Stomach (tissue), 9 donors: Measurements from ENCODE around the gene COPB1. TPM values are rescaled to one million over a fixed set of nuclear protein-coding genes. Genes with fewer than 3 reads are reported as not detected.
A peak's percentile ranks its signal among the peaks of the same experiment; 100 is the strongest.

ENCODE experiments used
- DNase-seq, 2 donors: peaks; one replicate each; pipeline versions ENCODE4 v3.0.0 to v3.0.0-alpha.2; 2013 to 2019
- H3K27ac ChIP-seq, 5 donors: fragments of 200-600 bp in 4 of 5; sonication (generic) in 4 of 5; one replicate each; pipeline ENCODE4 v1.5.1; 2013 to 2019; ENCODE audit warnings: mild to moderate bottlenecking in 1 of 5, moderate library complexity in 1 of 5
- H3K27me3 ChIP-seq, 3 donors: fragments of 200-600 bp; sonication (generic); one replicate each; pipeline ENCODE4 v1.5.1; 2017 to 2019; ENCODE audit warnings: mixed run types in 1 of 3
- H3K36me3 ChIP-seq, 4 donors: fragments of 200-600 bp; sonication (generic); 1 replicate in 3 of 4; 2 replicates in 1 of 4; pipeline ENCODE4 v1.5.1; 2016 to 2019
- H3K4me1 ChIP-seq, 4 donors: fragments of 200-600 bp; sonication (generic); one replicate each; pipeline ENCODE4 v1.5.1; 2016 to 2019
- H3K4me3 ChIP-seq, 4 donors: fragments of 200-600 bp; sonication (generic) in 3 of 4; one replicate each; pipeline ENCODE4 v1.5.1; 2016 to 2019; ENCODE audit warnings: mild to moderate bottlenecking in 1 of 4
- H3K9me3 ChIP-seq, 4 donors: fragments of 200-600 bp; sonication (generic); one replicate each; pipeline ENCODE4 v1.5.1; 2016 to 2019
- EP300 ChIP-seq: sonication (generic); formaldehyde crosslinking; IDR thresholded peaks from one replicate; pipeline ENCODE4 v1.6.1; 2017; ENCODE audit warnings: antibody characterized with exemption
- POLR2A ChIP-seq, 4 donors: fragments of 450-650 bp; IDR thresholded peaks; one replicate each; pipeline ENCODE4 v1.6.1; 2016; ENCODE audit warnings: antibody characterized with exemption in 4 of 4, control low read depth in 2 of 4, mild to moderate bottlenecking in 1 of 4, moderate library complexity in 1 of 4
- POLR2AphosphoS5 ChIP-seq, 3 donors: sonication (generic); formaldehyde crosslinking; IDR thresholded peaks; one replicate each; pipeline ENCODE4 v1.6.1; 2016; ENCODE audit warnings: antibody characterized with exemption in 3 of 3
- WGBS, 5 donors: extraction: QIAGEN DNeasy Blood & Tissue Kit in 3 of 5; methylation state at CpG; one replicate each; pipeline versions ENCODE4 v1.1.5 to v1.1.7; 2013 to 2018; 5-methylcytosine and 5-hydroxymethylcytosine counted together
- intact Hi-C: fragments of 100-400 bp; cut with DNase I; formaldehyde crosslinking; loops from one replicate; pipeline ENCODE4 v1.15.1; 2023; ENCODE audit warnings: low total_unique reads
- polyA plus RNA-seq, 3 donors: library from polyadenylated mRNA; stranded (reverse); fragments of 200-250 nt; gene quantifications; one replicate each; pipeline ENCODE4 v1.2.3, GENCODE V29; 2013
- total RNA-seq, 5 donors: library from RNA; depleted of rRNA; stranded (reverse); fragments of >200 nt; gene quantifications; one replicate each; pipeline versions ENCODE4 v1.1.0 to v1.2.3, GENCODE V29; 2014 to 2016
- TF ChIP-seq, protein P1 (sequence below), 7 experiments: fragments of 450-650 bp in 4 of 7; fragments of 200-600 bp in 3 of 7; sonication (generic) in 3 of 7; IDR thresholded peaks; one replicate each; pipeline ENCODE4 v1.5.1; 2016 to 2019; ENCODE audit warnings: antibody characterized with exemption in 7 of 7, control low read depth in 2 of 7, mild to moderate bottlenecking in 1 of 7
- donor health status: healthy with polysubstance abuse.
- donor health status: Bipolar disorder and iron deficiency.
- donor health status: healthy.

The COPB1 gene
- total and polyA plus RNA-seq, 8 donors: 36.8 to 196 (median 47.9) TPM

DNA sequence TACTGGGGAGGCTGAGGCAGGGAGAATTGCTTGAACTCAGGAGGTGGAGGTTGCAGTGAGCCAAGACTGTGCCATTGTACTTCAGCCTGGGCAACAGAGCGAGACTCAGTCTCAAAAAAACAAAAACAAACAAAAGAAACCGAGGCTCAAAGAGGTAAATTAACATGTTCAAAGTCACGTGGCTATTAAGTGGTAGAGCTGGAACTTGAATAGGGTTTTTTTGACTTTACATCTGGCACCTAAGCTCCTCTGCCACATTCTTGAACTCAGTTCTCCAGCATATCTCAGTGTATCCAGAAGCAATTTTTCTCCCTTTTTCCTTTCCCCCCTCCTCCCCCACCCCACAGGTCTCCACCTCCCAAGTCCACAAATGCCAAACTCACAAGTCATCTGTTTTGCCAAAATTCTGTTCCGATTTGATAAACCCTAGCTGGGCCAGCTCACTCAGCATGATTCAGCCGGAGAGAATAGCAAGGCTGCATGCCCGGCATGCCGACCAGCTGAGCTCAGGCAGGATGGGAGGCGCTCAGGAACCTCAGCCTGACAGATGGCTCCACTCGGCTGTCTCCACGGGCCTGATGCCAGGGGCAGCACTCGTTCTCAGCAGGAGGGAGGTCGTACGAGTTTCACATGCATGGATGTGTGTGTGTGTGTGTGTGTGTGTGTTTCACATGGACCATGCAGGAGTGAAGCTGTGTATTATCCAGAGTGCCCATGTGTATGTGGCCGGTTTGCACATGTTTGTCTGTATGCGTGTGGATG is 77.4 kb downstream of the COPB1 start:
- peaks cover 0 to 24% (median 11%) of the 10 kb centered on the region in 4 donors for H3K4me1 ChIP-seq
- H3K36me3 ChIP-seq: no peaks in the 10 kb centered on the region
- H3K27ac ChIP-seq: peak overlapping the region in 2 of 5 donors; percentile 46 to 47
- H3K9me3 ChIP-seq: no peaks in the 10 kb centered on the region
- intact Hi-C loops: no loop called here
- 16 to 32% (median 27%) methylated on average over 15 of the region's 15 CpGs for WGBS, 5 donors
- H3K4me3 ChIP-seq: no peak overlapping the region
- no peaks in the 10 kb centered on the region for H3K27me3 ChIP-seq
- peak; percentile 57 to 94 for DNase-seq
- TF ChIP-seq, protein P1, sequence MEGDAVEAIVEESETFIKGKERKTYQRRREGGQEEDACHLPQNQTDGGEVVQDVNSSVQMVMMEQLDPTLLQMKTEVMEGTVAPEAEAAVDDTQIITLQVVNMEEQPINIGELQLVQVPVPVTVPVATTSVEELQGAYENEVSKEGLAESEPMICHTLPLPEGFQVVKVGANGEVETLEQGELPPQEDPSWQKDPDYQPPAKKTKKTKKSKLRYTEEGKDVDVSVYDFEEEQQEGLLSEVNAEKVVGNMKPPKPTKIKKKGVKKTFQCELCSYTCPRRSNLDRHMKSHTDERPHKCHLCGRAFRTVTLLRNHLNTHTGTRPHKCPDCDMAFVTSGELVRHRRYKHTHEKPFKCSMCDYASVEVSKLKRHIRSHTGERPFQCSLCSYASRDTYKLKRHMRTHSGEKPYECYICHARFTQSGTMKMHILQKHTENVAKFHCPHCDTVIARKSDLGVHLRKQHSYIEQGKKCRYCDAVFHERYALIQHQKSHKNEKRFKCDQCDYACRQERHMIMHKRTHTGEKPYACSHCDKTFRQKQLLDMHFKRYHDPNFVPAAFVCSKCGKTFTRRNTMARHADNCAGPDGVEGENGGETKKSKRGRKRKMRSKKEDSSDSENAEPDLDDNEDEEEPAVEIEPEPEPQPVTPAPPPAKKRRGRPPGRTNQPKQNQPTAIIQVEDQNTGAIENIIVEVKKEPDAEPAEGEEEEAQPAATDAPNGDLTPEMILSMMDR (IDR thresholded peaks at IDR 0.05): no peak
- peak; percentile 41 to 84 (median 66) for TF ChIP-seq POLR2AphosphoS5 (IDR thresholded peaks at IDR 0.05)

DNA sequence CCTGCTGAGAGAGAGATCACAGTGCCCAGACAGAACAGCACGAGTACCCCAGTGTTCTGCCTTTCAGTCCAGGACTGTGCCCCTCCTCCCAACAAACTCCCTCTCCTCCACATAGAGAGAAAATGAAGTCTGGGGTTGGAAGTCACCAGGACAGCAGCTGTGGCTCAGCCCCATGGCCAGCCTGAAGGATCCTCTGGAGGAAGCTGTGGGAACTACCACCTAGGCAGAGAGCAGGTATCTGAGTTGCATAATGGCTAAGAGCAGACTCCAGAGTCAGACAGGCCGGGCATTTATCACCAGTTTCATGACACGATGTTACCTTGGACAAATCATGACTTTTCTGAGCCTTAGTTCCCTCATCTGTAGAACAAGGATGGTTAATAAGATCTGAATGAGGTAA is 79.4 kb downstream of the COPB1 start:
- 91 to 97% (median 92%) methylated on average over 3 of the region's 3 CpGs for WGBS, 5 donors
- intact Hi-C loops: no loop called here
- no peaks in the 10 kb centered on the region for H3K9me3 ChIP-seq

DNA sequence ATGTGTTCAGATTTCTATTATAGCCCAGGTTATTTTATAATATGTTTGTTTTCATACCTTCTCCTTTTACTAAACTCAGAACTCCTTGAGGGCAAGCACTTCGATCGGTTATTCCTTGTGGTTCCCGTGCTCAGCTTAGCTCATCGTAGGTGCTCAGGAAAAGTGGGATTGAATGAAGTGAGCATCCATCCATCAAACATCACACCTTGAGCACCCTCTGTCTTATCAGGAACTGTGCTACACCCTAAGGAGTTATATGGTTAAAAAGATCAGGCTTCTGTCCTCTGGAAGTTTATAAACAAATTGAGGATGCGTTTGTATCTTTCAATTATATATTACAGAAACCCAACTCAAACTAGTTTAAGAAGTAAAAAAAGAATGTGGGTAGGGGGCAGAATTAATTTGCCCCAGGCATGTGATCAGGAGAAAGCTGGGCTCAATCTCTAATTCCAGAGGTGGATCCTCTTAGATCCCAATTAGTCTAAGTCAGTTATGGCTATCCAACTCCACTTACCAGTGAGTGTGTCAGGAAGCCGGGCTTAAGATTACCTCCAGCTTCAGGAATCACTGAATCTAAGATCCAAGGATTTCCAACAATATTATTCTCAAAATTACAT is 80.7 kb downstream of the COPB1 start:
- Histone ChIP-seq H3K27me3 (no peaks in the 10 kb centered on the region), H3K36me3 (no peaks in the 10 kb centered on the region), H3K4me3 (no peak overlapping the region), H3K27ac (peak overlapping the region in 1 of 5 donors; percentile 24), H3K9me3 (no peaks in the 10 kb centered on the region), H3K4me1 (peaks cover 0 to 31% (median 11%) of the 10 kb centered on the region in 4 donors)
- WGBS, 5 donors: 64 to 79% (median 71%) methylated on average over 6 of the region's 6 CpGs
- DNase-seq: no peak
- TF ChIP-seq EP300: no peak
- TF ChIP-seq, protein P1 (IDR thresholded peaks at IDR 0.05): peak in 3 of 7 experiments; percentile 15 to 35 (median 34)
- intact Hi-C loops: no loop called here

More for the DNA sequence above, 79.4 kb downstream of the COPB1 start:
- no peak for DNase-seq
- Histone ChIP-seq H3K27me3 (no peaks in the 10 kb centered on the region), H3K36me3 (no peaks in the 10 kb centered on the region), H3K4me1 (peaks cover 0 to 25% (median 11%) of the 10 kb centered on the region in 4 donors), H3K27ac (no peak overlapping the region), H3K4me3 (no peak overlapping the region)
- TF ChIP-seq POLR2AphosphoS5 (IDR thresholded peaks at IDR 0.05): no peak
- TF ChIP-seq EP300: no peak
- TF ChIP-seq POLR2A (IDR thresholded peaks at IDR 0.05): no peak
- TF ChIP-seq, protein P1 (IDR thresholded peaks at IDR 0.05): no peak

DNA sequence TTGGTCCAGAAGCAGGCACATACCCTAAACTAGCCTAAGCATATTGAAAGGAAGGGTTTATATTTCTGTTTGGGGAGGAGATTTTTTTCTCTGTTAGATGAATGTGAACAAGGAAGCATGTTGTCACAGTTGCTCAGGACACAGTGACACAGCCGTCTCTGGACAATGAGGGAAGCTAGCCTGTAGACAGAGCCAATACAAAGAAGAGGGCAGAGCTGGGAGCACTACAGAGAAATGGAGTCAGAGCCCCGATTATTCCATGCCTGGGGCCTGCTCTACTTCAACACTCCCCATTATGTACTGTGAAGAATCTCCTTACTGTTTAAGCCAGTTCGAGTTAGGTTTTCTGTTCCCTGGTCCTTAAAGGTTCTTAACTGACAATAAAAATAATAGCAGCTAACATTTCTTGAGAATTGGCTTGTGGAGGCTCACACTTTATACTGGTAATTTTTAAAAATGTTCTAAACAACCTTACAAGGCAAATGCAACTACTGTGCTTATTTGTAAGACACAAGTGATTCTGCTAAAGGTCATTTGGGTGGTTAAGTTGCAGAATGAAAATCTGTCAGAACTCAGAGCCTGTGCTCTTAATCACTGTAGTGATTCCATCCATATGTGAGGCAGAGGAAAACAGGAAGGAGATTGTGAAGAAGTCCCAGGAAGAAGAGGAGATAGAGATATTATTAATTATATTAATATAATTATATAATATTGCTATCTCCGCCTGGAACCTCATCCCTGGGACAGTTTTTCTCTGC is 81.8 kb downstream of the COPB1 start:
- 70 to 86% (median 85%) methylated on average over 4 of the region's 4 CpGs for WGBS, 5 donors
- peak overlapping the region in 1 of 5 donors; percentile 41 for H3K27ac ChIP-seq

More for the DNA sequence above, 81.8 kb downstream of the COPB1 start:
- Histone ChIP-seq H3K36me3 (no peaks in the 10 kb centered on the region), H3K9me3 (no peaks in the 10 kb centered on the region), H3K4me1 (peaks cover 0 to 22% (median 8%) of the 10 kb centered on the region in 4 donors), H3K27me3 (no peaks in the 10 kb centered on the region), H3K4me3 (no peak overlapping the region)
- intact Hi-C loops: no loop called here
- DNase-seq: no peak
- TF ChIP-seq POLR2A (IDR thresholded peaks at IDR 0.05): no peak
- TF ChIP-seq, protein P1 (IDR thresholded peaks at IDR 0.05): no peak
- TF ChIP-seq EP300: no peak
- TF ChIP-seq POLR2AphosphoS5 (IDR thresholded peaks at IDR 0.05): no peak
